Panc1 (cell line): ENCODE measurements around the gene POM121.
"Not testable (repeated sequence)": the region's sequence is repeated elsewhere in the genome, so short reads cannot be mapped to it uniquely, and the experiment has no call there.

ENCODE experiments used
- CTCF ChIP-seq: fragments of 450-650 bp; IDR thresholded peaks from 2 replicates; pipeline ENCODE4 v1.5.1; 2017; ENCODE audit warnings: mild to moderate bottlenecking
- REST ChIP-seq, 2 experiments: IDR thresholded peaks; 2 replicates each; pipeline ENCODE4 v1.6.1; 2011 to 2012; ENCODE audit warnings: low read depth in 2 of 2, control low read depth in 1 of 2, low read length in 1 of 2, mild to moderate bottlenecking in 1 of 2, moderate library complexity in 1 of 2; ENCODE audit not compliant: insufficient read depth in 1 of 2
- SIN3A ChIP-seq: IDR thresholded peaks from 2 replicates; pipeline ENCODE4 v1.6.1; 2012; ENCODE audit warnings: low read depth, mild to moderate bottlenecking, low read length, moderate library complexity, borderline replicate concordance; ENCODE audit not compliant: insufficient read depth

- TF ChIP-seq CTCF; REST (IDR thresholded peaks at IDR 0.05; ENCODE audit: insufficient read depth in 1 of 2, low read depth in 2 of 2, low read length in 1 of 2); SIN3A: not testable (repeated sequence)
Observed at GRCh38 chr7:72997447-72997846, 72.6 kb downstream of the POM121 start.
